Measurements from ENCODE around the gene SLC6A7.
"Not testable (repeated sequence)": the region's sequence is repeated elsewhere in the genome, so short reads cannot be mapped to it uniquely, and the experiment has no call there.

SLC6A7 gene

GRCh38 chr5:150221471-150221870 is 31.6 kb downstream of the SLC6A7 start:
- DNase-seq, result no peak

GRCh38 chr5:150222906-150223305 is 33.0 kb downstream of the SLC6A7 start:
- DNase-seq, result no peak

- DNase-seq, result no peak
These were observed 33.6 kb downstream of the SLC6A7 start for GRCh38 chr5:150223474-150223873.

GRCh38 chr5:150224483-150225027 is 34.7 kb downstream of the SLC6A7 start:
- DNase-seq, result no peak

GRCh38 chr5:150227036-150227435 is 37.2 kb downstream of the SLC6A7 start:
- no peak for DNase-seq

GRCh38 chr5:150227606-150228273 is 37.9 kb downstream of the SLC6A7 start:
- DNase-seq, result no peak

- DNase-seq, result no peak
These were observed 39.7 kb downstream of the SLC6A7 start for GRCh38 chr5:150229571-150229970.

- no peak for DNase-seq
These were observed 41.0 kb downstream of the SLC6A7 start for GRCh38 chr5:150230842-150231241.

- not testable (repeated sequence) for DNase-seq
These were observed 43.8 kb downstream of the SLC6A7 start for GRCh38 chr5:150233706-150234105.

GRCh38 chr5:150234576-150235499 is 45.0 kb downstream of the SLC6A7 start:
- DNase-seq, result no peak

- no peak for DNase-seq
These were observed 45.6 kb downstream of the SLC6A7 start for GRCh38 chr5:150235500-150235854.

GRCh38 chr5:150236313-150236712 is 46.5 kb downstream of the SLC6A7 start:
- no peak for DNase-seq

GRCh38 chr5:150236981-150237754 is 47.3 kb downstream of the SLC6A7 start:
- no peak for DNase-seq

GRCh38 chr5:150238646-150239045 is 48.8 kb downstream of the SLC6A7 start:
- no peak for DNase-seq

GRCh38 chr5:150239099-150239793 is 49.4 kb downstream of the SLC6A7 start:
- DNase-seq, result no peak

GRCh38 chr5:150239794-150240122 is 49.9 kb downstream of the SLC6A7 start:
- no peak for DNase-seq

- no peak for DNase-seq
These were observed 51.7 kb downstream of the SLC6A7 start for GRCh38 chr5:150241298-150242160.

GRCh38 chr5:150242251-150242894 is 52.5 kb downstream of the SLC6A7 start:
- no peak for DNase-seq

- no peak for DNase-seq
These were observed 53.7 kb downstream of the SLC6A7 start for GRCh38 chr5:150243590-150243989.

- no peak for DNase-seq
These were observed 54.3 kb downstream of the SLC6A7 start for GRCh38 chr5:150244209-150244608.
